ENCODE data around the gene GSC. TPM values are rescaled to one million over a fixed set of nuclear protein-coding genes. Genes with fewer than 3 reads are reported as not detected.

GSC gene
- total and polyA plus RNA-seq, 2 of the 4 experiments (the other 2 are of a cell fraction): not detected

DNA sequence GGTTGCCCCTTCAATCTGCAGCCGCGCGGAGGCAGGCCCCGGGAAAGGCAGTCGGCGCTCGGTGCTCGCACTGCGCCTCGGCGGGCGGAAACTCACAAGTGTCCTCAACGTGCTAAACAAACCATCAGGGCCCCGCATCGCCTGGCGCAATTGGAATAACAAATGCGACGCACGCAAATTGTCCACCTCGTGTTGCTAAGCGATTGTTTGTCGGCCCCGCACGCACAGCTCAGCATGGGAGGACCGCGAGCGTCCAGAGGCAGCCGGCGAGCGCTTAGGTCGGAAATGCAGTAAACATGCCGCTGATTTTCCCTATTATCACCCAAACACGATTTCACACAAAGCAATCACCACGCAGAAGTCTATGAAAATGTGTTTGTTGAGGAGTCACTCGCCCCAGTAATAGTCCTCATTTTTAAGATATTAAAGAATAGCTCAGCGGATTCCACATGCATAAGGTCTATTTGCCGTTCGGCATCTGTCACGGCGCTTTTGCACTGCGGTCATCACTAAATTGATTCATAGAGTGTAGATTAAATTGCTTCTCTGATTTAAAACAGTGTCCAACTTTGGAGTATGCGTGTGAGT lies 3.2 kb upstream of the GSC start:
- Histone ChIP-seq H3K4me3 (ENCODE audit: insufficient read depth, low read depth, low read length) (no peak overlapping the region), H3K4me2 (ENCODE audit: low read depth, low read length) (no peak overlapping the region; the same call in 1 of the 2 replicates), H2BK120ac (ENCODE audit: low read depth, low read length) (no peak overlapping the region), H3K4me1 (ENCODE audit: control insufficient read depth, insufficient read depth, low read length) (no peaks in the 10 kb centered on the region), H2AK9ac (replicated peaks; ENCODE audit: low read depth, low read length, poor library complexity) (no peak overlapping the region), H3K27ac (ENCODE audit: insufficient read depth, low read length) (no peak overlapping the region), H2BK5ac (ENCODE audit: low read depth, low read length, poor library complexity, severe bottlenecking) (no peak overlapping the region), H3K9me1 (ENCODE audit: insufficient read depth, low read length) (no peaks in the 10 kb centered on the region), H2AK5ac (ENCODE audit: low read depth, low read length) (no peak overlapping the region), H3K56ac (ENCODE audit: extremely low read depth, insufficient read depth, low read length) (no peak overlapping the region), H3K27me3 (ENCODE audit: control insufficient read depth, insufficient read depth, low read length) (peaks cover 68% of the 10 kb centered on the region), H4K20me1 (ENCODE audit: insufficient read depth, low read length) (no peaks in the 10 kb centered on the region), H3K79me1 (ENCODE audit: low read depth in 1 of 2, low read length in 2 of 2) (no peaks in the 10 kb centered on the region), H3K9ac (ENCODE audit: low read depth, low read length) (no peak overlapping the region), H3K14ac (replicated peaks; ENCODE audit: low read depth, low read length) (no peak overlapping the region), H3K4ac (ENCODE audit: low read depth, low read length) (no peak overlapping the region), H4K5ac (ENCODE audit: low read depth, low read length) (no peak overlapping the region), H2BK20ac (ENCODE audit: low read depth, low read length) (no peak overlapping the region), H2BK15ac (ENCODE audit: low read depth, low read length) (no peak overlapping the region), H4K8ac (ENCODE audit: low read depth in 2 of 2, low read length in 2 of 2) (no peak overlapping the region), H3K18ac (ENCODE audit: low read depth, low read length) (no peak overlapping the region), H3K9me3 (ENCODE audit: control insufficient read depth, insufficient read depth, low read length) (peaks cover 13% of the 10 kb centered on the region), H3K36me3 (ENCODE audit: control insufficient read depth, insufficient read depth, low read length) (no peaks in the 10 kb centered on the region), H2AFZ (replicated peaks; ENCODE audit: low read length, poor library complexity) (no peak overlapping the region), H3K23ac (ENCODE audit: low read depth, low read length) (no peak overlapping the region), H4K91ac (ENCODE audit: insufficient read depth, low read depth, low read length) (no peak overlapping the region)
- TF ChIP-seq NFE2L2 (IDR thresholded peaks at IDR 0.05; ENCODE audit: low read depth, low read length) (no peak), RFX5 (IDR thresholded peaks at IDR 0.05; ENCODE audit: low read depth, low read length) (no peak)
- dilution Hi-C loops (cut with HindIII; ENCODE audit: low sequenced_read_pairs, unreplicated experiment) (no loop called here), intact Hi-C loops (cut with micrococcal nuclease) (loop anchor here (5.0 kb wide), 1 partner anchor 324 kb away; no protein-coding TSS in a partner anchor), in situ Hi-C loops (cut with MboI; ENCODE audit: low sequenced_read_pairs) (no loop called here)
- no TSS peak for BruUV-seq (replicated peaks)
- 0% methylated on average over 11 of the region's 42 CpGs; no CpG with 5 or more reads in 1 of the 2 experiments for WGBS, 2 experiments (ENCODE audit: extremely low coverage in 2 of 2, insufficient read length in 1 of 2)
- POLR2A ChIA-PET (ENCODE audit: unreplicated experiment): no interaction called here
- CTCF ChIA-PET: no interaction called here
- DNase-seq (no peak), ATAC-seq (ENCODE audit: low read depth) (no peak)

Measured in IMR-90 (cell line).